Gastrocnemius medialis (tissue), 4 donors: ENCODE measurements around the gene AUTS2. TPM values are rescaled to one million over a fixed set of nuclear protein-coding genes. Genes with fewer than 3 reads are reported as not detected.

ENCODE experiments used
- ATAC-seq, 2 donors: fragments of 150-250 bp; one replicate each; pipeline ENCODE4 v1.9.1; 2016
- DNase-seq, 2 donors: peaks; one replicate each; pipeline ENCODE4 v3.0.0-alpha.2; 2019
- H3K27ac ChIP-seq, 4 donors: fragments of 200-600 bp; sonication (generic); 1 replicate in 1 of 4; 2 replicates in 3 of 4; pipeline ENCODE4 v1.5.1; 2016 to 2018; ENCODE audit warnings: mild to moderate bottlenecking in 2 of 4, moderate library complexity in 1 of 4
- H3K27me3 ChIP-seq, 3 donors: fragments of 200-600 bp; sonication (generic) in 2 of 3; 1 replicate in 1 of 3; 2 replicates in 2 of 3; pipeline versions ENCODE4 v1.5.1 to v1.6.0; 2016 to 2019; ENCODE audit warnings: mild to moderate bottlenecking in 1 of 3, moderate library complexity in 1 of 3
- H3K36me3 ChIP-seq, 2 donors: fragments of 200-600 bp; sonication (generic) in 1 of 2; one replicate each; pipeline ENCODE4 v1.5.1; 2017 to 2018
- H3K4me1 ChIP-seq, 2 donors: fragments of 200-600 bp; sonication (generic) in 1 of 2; one replicate each; pipeline ENCODE4 v1.5.1; 2016 to 2017; ENCODE audit warnings: mild to moderate bottlenecking in 2 of 2
- H3K4me3 ChIP-seq, 4 donors: fragments of 200-600 bp; sonication (generic) in 3 of 4; 1 replicate in 1 of 4; 2 replicates in 3 of 4; pipeline ENCODE4 v1.5.1; 2016 to 2019; ENCODE audit warnings: mild to moderate bottlenecking in 2 of 4
- H3K9me3 ChIP-seq, 3 donors: fragments of 200-600 bp; sonication (generic) in 2 of 3; 1 replicate in 1 of 3; 2 replicates in 2 of 3; pipeline ENCODE4 v1.5.1; 2016 to 2019
- CTCF ChIP-seq, 5 experiments: fragments of 450-650 bp in 3 of 5; fragments of 200-600 bp in 2 of 5; sonication (generic) in 2 of 5; IDR thresholded peaks in 4 of 5; conservative IDR thresholded peaks in 1 of 5; 1 replicate in 4 of 5; 2 replicates in 1 of 5; pipeline ENCODE4 v1.5.1; 2016 to 2019; ENCODE audit warnings: antibody characterized with exemption in 5 of 5, mild to moderate bottlenecking in 3 of 5, moderate library complexity in 3 of 5
- POLR2A ChIP-seq, 2 donors: fragments of 450-650 bp; IDR thresholded peaks; one replicate each; pipeline ENCODE4 v1.6.1; 2017; ENCODE audit warnings: antibody characterized with exemption in 2 of 2, mild to moderate bottlenecking in 2 of 2, moderate library complexity in 2 of 2
- in situ Hi-C, 4 donors: fragments of 200-750 bp; cut with MboI; loops; one replicate each; pipeline versions ENCODE4 v1.15.0 to v1.8.0; 2017; ENCODE audit warnings: low sequenced_read_pairs in 4 of 4
- intact Hi-C: fragments of 100-400 bp; cut with DNase I; formaldehyde crosslinking; loops from one replicate; pipeline ENCODE4 v1.15.1; 2023; ENCODE audit warnings: low total_unique reads
- total RNA-seq, 4 donors: library from RNA; depleted of rRNA; stranded (reverse); fragments of >200 nt; gene quantifications; one replicate each; pipeline versions ENCODE4 v1.1.0 to v1.2.3, GENCODE V29; 2016

AUTS2 gene
- total RNA-seq, 4 donors from 2014 or later = 2.5 to 16.2 (median 8.5) TPM

GRCh38 chr7:70408891-70409290, 810.6 kb downstream of the AUTS2 start:
- Histone ChIP-seq H3K27ac (no peak overlapping the region), H3K4me3 (no peak overlapping the region), H3K4me1 (no peaks in the 10 kb centered on the region), H3K36me3 (no peaks in the 10 kb centered on the region), H3K9me3 (no peaks in the 10 kb centered on the region), H3K27me3 (no peaks in the 10 kb centered on the region)
- ATAC-seq (no peak), DNase-seq (no peak)
- in situ Hi-C loops (no loop called here), intact Hi-C loops (no loop called here)
- no peak for TF ChIP-seq CTCF (IDR thresholded peaks at IDR 0.05 in 4 of 5, conservative IDR thresholded peaks at IDR 0.05 in 1 of 5)
- no peak for TF ChIP-seq POLR2A (IDR thresholded peaks at IDR 0.05)

- H3K27ac ChIP-seq = no peak overlapping the region
- no peaks in the 10 kb centered on the region for H3K4me1 ChIP-seq
- intact Hi-C loops = no loop called here
- DNase-seq (no peak), ATAC-seq (no peak)
- H3K27me3 ChIP-seq = no peaks in the 10 kb centered on the region
- no peak overlapping the region for H3K4me3 ChIP-seq
- no peaks in the 10 kb centered on the region for H3K36me3 ChIP-seq
- in situ Hi-C loops = no loop called here
- H3K9me3 ChIP-seq = no peaks in the 10 kb centered on the region
- TF ChIP-seq POLR2A (IDR thresholded peaks at IDR 0.05) (no peak), CTCF (IDR thresholded peaks at IDR 0.05 in 4 of 5, conservative IDR thresholded peaks at IDR 0.05 in 1 of 5) (no peak)
These were observed 812.0 kb downstream of the AUTS2 start for GRCh38 chr7:70410134-70410750.

GRCh38 chr7:70414368-70414767, 816.1 kb downstream of the AUTS2 start:
- intact Hi-C loops = no loop called here
- no peaks in the 10 kb centered on the region for H3K4me1 ChIP-seq

GRCh38 chr7:70415179-70415972, 817.1 kb downstream of the AUTS2 start:
- Histone ChIP-seq H3K36me3 (no peaks in the 10 kb centered on the region), H3K27me3 (no peaks in the 10 kb centered on the region), H3K4me1 (no peaks in the 10 kb centered on the region), H3K27ac (no peak overlapping the region), H3K9me3 (no peaks in the 10 kb centered on the region), H3K4me3 (no peak overlapping the region)
- TF ChIP-seq POLR2A (IDR thresholded peaks at IDR 0.05) (no peak), CTCF (IDR thresholded peaks at IDR 0.05 in 4 of 5, conservative IDR thresholded peaks at IDR 0.05 in 1 of 5) (no peak)
- intact Hi-C loops = no loop called here
- ATAC-seq = no peak
- in situ Hi-C loops = no loop called here
- no peak for DNase-seq

More at GRCh38 chr7:70414368-70414767, 816.1 kb downstream of the AUTS2 start:
- DNase-seq (no peak), ATAC-seq (no peak)
- Histone ChIP-seq H3K9me3 (no peaks in the 10 kb centered on the region), H3K36me3 (no peaks in the 10 kb centered on the region), H3K27ac (no peak overlapping the region), H3K27me3 (no peaks in the 10 kb centered on the region), H3K4me3 (no peak overlapping the region)
- TF ChIP-seq POLR2A (IDR thresholded peaks at IDR 0.05) = no peak
- no peak for TF ChIP-seq CTCF (IDR thresholded peaks at IDR 0.05 in 4 of 5, conservative IDR thresholded peaks at IDR 0.05 in 1 of 5)
- in situ Hi-C loops = no loop called here
